Measurements from ENCODE around the gene P2RX3.

The P2RX3 gene

GRCh38 chr11:57373146-57373545, 35.0 kb downstream of the P2RX3 start:
- DNase-seq (ENCODE audit: low read depth) = no peak

GRCh38 chr11:57374966-57375365, 36.8 kb downstream of the P2RX3 start:
- no peak for DNase-seq (ENCODE audit: low read depth)

GRCh38 chr11:57375490-57375889, 37.3 kb downstream of the P2RX3 start:
- no peak for DNase-seq (ENCODE audit: low read depth)

- no peak for DNase-seq (ENCODE audit: low read depth)
Measured at GRCh38 chr11:57376095-57377090, 38.2 kb downstream of the P2RX3 start.

GRCh38 chr11:57377107-57377506, 39.0 kb downstream of the P2RX3 start:
- DNase-seq (ENCODE audit: low read depth) = no peak

- no peak for DNase-seq (ENCODE audit: low read depth)
Measured at GRCh38 chr11:57378186-57378585, 40.0 kb downstream of the P2RX3 start.

GRCh38 chr11:57379732-57380131, 41.6 kb downstream of the P2RX3 start:
- DNase-seq (ENCODE audit: low read depth) = no peak

GRCh38 chr11:57380975-57381374, 42.8 kb downstream of the P2RX3 start, which contains the start of gene PRG3:
PRG3 (minus strand) TSS chr11:57381150; CDS start chr11:57380708, 442 bp downstream.
- no peak for DNase-seq (ENCODE audit: low read depth)

GRCh38 chr11:57386178-57386940, 48.2 kb downstream of the P2RX3 start:
- no peak for DNase-seq (ENCODE audit: low read depth)

GRCh38 chr11:57387289-57388030, 49.3 kb downstream of the P2RX3 start:
- DNase-seq (ENCODE audit: low read depth) = no peak

- no peak for DNase-seq (ENCODE audit: low read depth)
Measured at GRCh38 chr11:57390535-57390934, 52.4 kb downstream of the P2RX3 start, which contains the start of gene PRG2. PRG2 (minus strand) TSS chr11:57390650; CDS start chr11:57389944, 706 bp downstream.

- DNase-seq (ENCODE audit: low read depth) = no peak
Measured at GRCh38 chr11:57391111-57391510, 53.0 kb downstream of the P2RX3 start.

GRCh38 chr11:57391539-57391938, 53.4 kb downstream of the P2RX3 start:
- no peak for DNase-seq (ENCODE audit: low read depth)

- DNase-seq (ENCODE audit: low read depth) = no peak
Measured at GRCh38 chr11:57392066-57392762, 54.1 kb downstream of the P2RX3 start.

- no peak for DNase-seq (ENCODE audit: low read depth)
Measured at GRCh38 chr11:57392763-57393105, 54.6 kb downstream of the P2RX3 start.

- no peak for DNase-seq (ENCODE audit: low read depth)
Measured at GRCh38 chr11:57394203-57394965, 56.2 kb downstream of the P2RX3 start.

GRCh38 chr11:57395905-57396623, 57.9 kb downstream of the P2RX3 start:
- no peak for DNase-seq (ENCODE audit: low read depth)

- DNase-seq (ENCODE audit: low read depth) = no peak
Measured at GRCh38 chr11:57396744-57397143, 58.6 kb downstream of the P2RX3 start.

- no peak for DNase-seq (ENCODE audit: low read depth)
Measured at GRCh38 chr11:57397394-57397990, 59.3 kb downstream of the P2RX3 start.

GRCh38 chr11:57399221-57399620, 61.1 kb downstream of the P2RX3 start:
- no peak for DNase-seq (ENCODE audit: low read depth)

Data from stromal cell of bone marrow (primary cell).